Smooth muscle cell (in vitro differentiated cells): ENCODE measurements around the gene NGLY1. TPM values are rescaled to one million over a fixed set of nuclear protein-coding genes. Genes with fewer than 3 reads are reported as not detected.

Experiments used
- DNase-seq: peaks from one replicate; lab custom pipeline; 2025; ENCODE audit not compliant: unreplicated experiment; lab: John Stamatoyannopoulos, UW
- H2AFZ ChIP-seq: fragments of 200-600 bp; sonication (generic); 2 replicates; pipeline ENCODE4 v1.6.0; 2016; ENCODE audit warnings: antibody characterized with exemption, low read depth, mild to moderate bottlenecking
- H3F3A ChIP-seq: fragments of 200-600 bp; sonication (generic); 2 replicates; pipeline ENCODE4 v1.6.0; 2017; ENCODE audit warnings: antibody characterized with exemption, low read depth
- H3K27ac ChIP-seq: fragments of 200-600 bp; sonication (generic); 2 replicates; pipeline ENCODE4 v1.5.1; 2016; ENCODE audit warnings: low read depth, mild to moderate bottlenecking
- H3K27me3 ChIP-seq: fragments of 200-600 bp; sonication (generic); 2 replicates; pipeline ENCODE4 v1.6.1; 2016; ENCODE audit warnings: low read depth, mild to moderate bottlenecking
- H3K36me3 ChIP-seq: fragments of 200-600 bp; sonication (generic); 2 replicates; pipeline ENCODE4 v1.5.1; 2016; ENCODE audit warnings: low read depth
- H3K4me1 ChIP-seq: fragments of 200-600 bp; sonication (generic); 2 replicates; pipeline ENCODE4 v1.5.1; 2016; ENCODE audit warnings: low read depth
- H3K4me2 ChIP-seq: fragments of 200-600 bp; sonication (generic); 2 replicates; pipeline ENCODE4 v1.6.0; 2016; ENCODE audit warnings: mild to moderate bottlenecking
- H3K4me3 ChIP-seq: fragments of 200-600 bp; sonication (generic); 2 replicates; pipeline ENCODE4 v1.5.1; 2016; ENCODE audit warnings: mild to moderate bottlenecking
- H3K79me2 ChIP-seq: fragments of 200-600 bp; sonication (generic); 2 replicates; pipeline ENCODE4 v1.6.0; 2016; ENCODE audit warnings: low read depth, mild to moderate bottlenecking
- H3K9ac ChIP-seq: fragments of 200-600 bp; sonication (generic); 2 replicates; pipeline ENCODE4 v1.6.0; 2016; ENCODE audit warnings: low read depth
- H3K9me3 ChIP-seq: fragments of 200-600 bp; sonication (generic); replicated peaks from 2 replicates; pipeline ENCODE4 v1.5.1; 2016; ENCODE audit warnings: low read depth
- H4K20me1 ChIP-seq: fragments of 200-600 bp; sonication (generic); 2 replicates; pipeline ENCODE4 v1.6.0; 2016; ENCODE audit warnings: low read depth
- whole genome bisulfite sequencing: methylation state at CpG from one replicate; pipeline ENCODE4 v1.1.7; 2016; ENCODE audit warnings: low lambda C conversion rate; 5-methylcytosine and 5-hydroxymethylcytosine counted together
- polyA plus RNA-seq: library from polyadenylated mRNA; unstranded; fragments of >200 nt; fragmentation: Nextera tagmentation; extraction: Ambion mirVana; gene quantifications from 2 replicates; pipeline ENCODE4 v1.2.1, GENCODE V29; 2016
- total RNA-seq: library from RNA; depleted of rRNA; stranded (reverse); fragments of >200 nt; gene quantifications from 2 replicates; pipeline ENCODE4 v1.2.3, GENCODE V29; 2014
- TF ChIP-seq, protein P1 (sequence below): fragments of 200-600 bp; sonication (generic); IDR thresholded peaks from 2 replicates; pipeline ENCODE4 v1.5.1; 2017; ENCODE audit warnings: borderline replicate concordance, mild to moderate bottlenecking, antibody characterized with exemption; ENCODE audit not compliant: insufficient read depth, poor library complexity, severe bottlenecking

The NGLY1 gene
- total and polyA plus RNA-seq, 2 experiments from 2014 or later = 29.0 to 35.8 TPM

DNA sequence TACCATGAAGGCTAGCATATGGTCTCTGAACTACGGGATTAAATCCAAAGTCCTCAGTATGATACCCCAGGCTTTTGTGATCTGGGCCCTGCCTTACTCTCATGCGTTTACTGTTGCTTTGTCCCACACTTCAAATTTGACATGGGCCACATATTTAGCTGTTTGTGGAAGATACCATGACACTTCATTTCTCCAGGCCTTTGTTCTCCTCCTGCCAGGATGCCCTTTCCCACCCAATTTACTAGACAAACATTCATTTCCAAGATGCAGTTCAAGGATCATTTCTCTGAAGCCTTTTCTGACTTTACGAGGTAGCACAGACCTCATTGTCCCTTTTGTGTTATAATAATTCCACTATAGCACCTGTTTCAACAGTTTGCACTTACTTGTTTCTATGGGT is 4.4 kb upstream of the NGLY1 start:
- no peak overlapping the region for H3K4me2 ChIP-seq
- 97% methylated on average over 3 of the region's 3 CpGs for WGBS
- no peak overlapping the region for H3K4me3 ChIP-seq
- no peaks in the 10 kb centered on the region for H3K9me3 ChIP-seq
- H3K36me3 ChIP-seq = no peaks in the 10 kb centered on the region
- H3K4me1 ChIP-seq = no peaks in the 10 kb centered on the region
- no peaks in the 10 kb centered on the region for H3F3A ChIP-seq
- H4K20me1 ChIP-seq = no peaks in the 10 kb centered on the region
- no peaks in the 10 kb centered on the region for H3K79me2 ChIP-seq
- TF ChIP-seq, protein P1, sequence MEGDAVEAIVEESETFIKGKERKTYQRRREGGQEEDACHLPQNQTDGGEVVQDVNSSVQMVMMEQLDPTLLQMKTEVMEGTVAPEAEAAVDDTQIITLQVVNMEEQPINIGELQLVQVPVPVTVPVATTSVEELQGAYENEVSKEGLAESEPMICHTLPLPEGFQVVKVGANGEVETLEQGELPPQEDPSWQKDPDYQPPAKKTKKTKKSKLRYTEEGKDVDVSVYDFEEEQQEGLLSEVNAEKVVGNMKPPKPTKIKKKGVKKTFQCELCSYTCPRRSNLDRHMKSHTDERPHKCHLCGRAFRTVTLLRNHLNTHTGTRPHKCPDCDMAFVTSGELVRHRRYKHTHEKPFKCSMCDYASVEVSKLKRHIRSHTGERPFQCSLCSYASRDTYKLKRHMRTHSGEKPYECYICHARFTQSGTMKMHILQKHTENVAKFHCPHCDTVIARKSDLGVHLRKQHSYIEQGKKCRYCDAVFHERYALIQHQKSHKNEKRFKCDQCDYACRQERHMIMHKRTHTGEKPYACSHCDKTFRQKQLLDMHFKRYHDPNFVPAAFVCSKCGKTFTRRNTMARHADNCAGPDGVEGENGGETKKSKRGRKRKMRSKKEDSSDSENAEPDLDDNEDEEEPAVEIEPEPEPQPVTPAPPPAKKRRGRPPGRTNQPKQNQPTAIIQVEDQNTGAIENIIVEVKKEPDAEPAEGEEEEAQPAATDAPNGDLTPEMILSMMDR = no peak
- no peak overlapping the region for H2AFZ ChIP-seq
- no peak overlapping the region for H3K9ac ChIP-seq
- H3K27me3 ChIP-seq = no peaks in the 10 kb centered on the region
- no peak overlapping the region for H3K27ac ChIP-seq
- no peak for DNase-seq

DNA sequence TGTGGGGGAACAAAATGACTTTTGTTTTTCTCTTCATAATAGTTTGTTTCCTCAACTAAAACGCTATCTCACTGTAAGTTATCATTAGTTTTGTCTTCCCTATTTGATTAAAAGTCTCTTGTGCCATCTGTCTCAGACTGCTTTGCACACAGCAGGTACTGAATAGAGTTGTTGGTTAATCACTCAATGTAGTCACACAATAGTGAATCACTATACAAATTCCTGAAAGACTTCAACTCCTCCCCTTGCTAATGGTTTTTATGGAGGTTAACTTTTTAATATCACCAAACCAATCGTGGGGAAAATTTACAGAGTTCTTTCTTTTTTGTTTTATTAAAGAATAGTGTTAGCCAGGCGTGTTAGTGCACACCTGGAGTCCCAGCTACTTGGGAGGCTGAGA is 2.6 kb upstream of the NGLY1 start:
- Histone ChIP-seq H2AFZ (no peak overlapping the region), H3K4me3 (no peak overlapping the region), H3K79me2 (peaks cover 17% of the 10 kb centered on the region), H3K4me2 (no peak overlapping the region), H3K9ac (no peak overlapping the region), H3K9me3 (no peaks in the 10 kb centered on the region), H3K4me1 (peaks cover 11% of the 10 kb centered on the region), H3K36me3 (no peaks in the 10 kb centered on the region), H3K27me3 (no peaks in the 10 kb centered on the region), H3F3A (no peaks in the 10 kb centered on the region), H4K20me1 (peaks cover 14% of the 10 kb centered on the region), H3K27ac (no peak overlapping the region)
- TF ChIP-seq, protein P1 = no peak
- 93% methylated on average over 3 of the region's 3 CpGs for WGBS
- no peak for DNase-seq

DNA sequence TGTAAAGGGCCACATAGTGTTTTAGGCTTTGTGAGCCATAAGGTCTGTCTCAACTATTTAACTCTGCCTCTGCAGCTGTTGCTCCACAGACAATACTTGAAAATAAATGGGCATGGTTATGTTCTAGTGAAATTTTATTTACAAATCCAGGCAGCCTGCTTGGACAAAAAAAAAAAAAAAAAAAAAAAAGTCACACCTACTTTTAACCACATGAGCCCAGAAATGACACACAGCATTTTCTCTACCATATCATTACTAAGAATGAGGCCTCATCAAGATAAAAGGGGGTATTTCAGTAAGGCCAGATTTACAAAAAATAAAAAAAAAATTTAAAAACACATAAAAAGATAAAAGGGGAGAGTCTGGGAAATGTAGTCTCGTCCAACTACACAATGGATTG is 1.7 kb upstream of the NGLY1 start:
- Histone ChIP-seq H3K27me3 (no peaks in the 10 kb centered on the region), H3K9ac (no peak overlapping the region), H4K20me1 (peaks cover 22% of the 10 kb centered on the region), H3K27ac (no peak overlapping the region), H3K4me1 (peaks cover 11% of the 10 kb centered on the region), H3K4me2 (no peak overlapping the region), H3K4me3 (no peak overlapping the region), H3K36me3 (no peaks in the 10 kb centered on the region), H3F3A (no peaks in the 10 kb centered on the region), H2AFZ (no peak overlapping the region), H3K79me2 (peaks cover 26% of the 10 kb centered on the region), H3K9me3 (no peaks in the 10 kb centered on the region)
- DNase-seq = no peak
- TF ChIP-seq, protein P1 = no peak
- WGBS = 94% methylated on average over 1 of the region's 1 CpG

DNA sequence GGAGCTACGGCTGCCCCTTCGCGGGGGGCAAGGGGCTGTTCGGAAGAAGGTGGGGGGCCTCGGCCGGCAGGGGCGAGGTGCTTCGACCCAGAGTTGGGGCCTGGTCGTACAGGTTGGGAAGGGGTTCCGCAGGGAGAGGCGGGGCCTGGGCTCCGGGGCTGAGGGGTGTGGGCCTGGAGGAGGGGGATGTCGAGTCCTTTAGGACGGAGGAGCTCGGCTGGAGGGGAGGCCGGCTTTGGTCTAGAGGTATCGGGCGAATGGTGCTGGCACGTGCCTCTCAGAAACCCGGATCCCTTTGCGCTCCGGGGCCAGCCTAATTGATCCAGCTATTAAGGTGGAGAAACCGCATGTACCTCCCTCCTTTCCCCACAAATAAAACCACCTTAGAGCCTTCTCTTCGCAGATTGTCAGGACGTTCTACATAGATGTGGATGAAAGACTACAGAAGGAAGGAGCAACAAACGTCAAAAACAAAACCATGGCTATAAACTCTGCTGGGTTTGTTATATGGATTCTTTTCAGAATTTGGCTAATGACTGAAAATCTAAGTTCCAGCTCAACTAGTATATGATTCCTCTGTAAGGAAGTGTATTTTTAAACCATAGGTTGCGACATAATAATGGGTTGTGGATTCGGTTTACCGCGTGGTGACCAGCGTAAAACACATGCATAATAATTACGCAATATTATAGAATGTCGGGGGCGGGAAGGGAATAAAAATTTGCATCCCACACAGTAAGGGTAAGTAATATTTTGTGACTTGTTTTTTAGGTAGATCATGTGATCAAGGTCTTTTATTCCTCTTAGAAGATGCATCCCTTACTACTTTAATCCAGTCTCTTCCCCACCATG is 644 bp upstream of the NGLY1 start:
- WGBS = 22% methylated on average over 34 of the region's 34 CpGs
- no peak overlapping the region for H3K9ac ChIP-seq
- peaks cover 11% of the 10 kb centered on the region for H3K4me1 ChIP-seq
- TF ChIP-seq, protein P1 = no peak
- H2AFZ ChIP-seq = peak overlapping the region; percentile 70
- peak overlapping the region; percentile 100 for H3K4me3 ChIP-seq
- H4K20me1 ChIP-seq = peaks cover 26% of the 10 kb centered on the region
- DNase-seq = no peak
- no peaks in the 10 kb centered on the region for H3K36me3 ChIP-seq
- peak overlapping the region; percentile 88 for H3K4me2 ChIP-seq
- no peaks in the 10 kb centered on the region for H3K9me3 ChIP-seq
- no peak overlapping the region for H3K27ac ChIP-seq
- no peaks in the 10 kb centered on the region for H3F3A ChIP-seq
- peaks cover 33% of the 10 kb centered on the region for H3K79me2 ChIP-seq
- H3K27me3 ChIP-seq = no peaks in the 10 kb centered on the region
